IMR-90 (cell line): ENCODE results near the gene ST8SIA2.

ENCODE experiments used
- CEBPB ChIP-seq: IDR thresholded peaks from 2 replicates; pipeline ENCODE4 v1.6.1; 2012; ENCODE audit warnings: low read depth, low read length, improper control_type of control experiment
- CTCF ChIP-seq: conservative IDR thresholded peaks from 2 replicates; pipeline ENCODE4 v1.5.1; 2012; ENCODE audit warnings: mild to moderate bottlenecking, low read depth, low read length, improper control_type of control experiment
- FOS ChIP-seq: fragments of 150-350 bp; IDR thresholded peaks from 2 replicates; pipeline ENCODE4 v1.6.1; 2016; ENCODE audit warnings: low read depth, low read length
- POLR2A ChIP-seq: IDR thresholded peaks from 2 replicates; pipeline ENCODE4 v1.6.1; 2012; ENCODE audit warnings: mild to moderate bottlenecking, low read depth, low read length
- RFX5 ChIP-seq: IDR thresholded peaks from 2 replicates; pipeline ENCODE4 v1.8.0; 2012; ENCODE audit warnings: low read depth, mild to moderate bottlenecking, low read length, moderate library complexity
- SMC3 ChIP-seq: fragments of 150-350 bp; IDR thresholded peaks from 2 replicates; pipeline ENCODE4 v1.6.1; 2016; ENCODE audit warnings: low read depth, mild to moderate bottlenecking, antibody characterized with exemption, low read length, moderate library complexity

GRCh38 chr15:92415639-92416297 lies 22.1 kb downstream of the ST8SIA2 start:
- TF ChIP-seq CTCF = no peak
- no peak for TF ChIP-seq RFX5
- no peak for TF ChIP-seq CEBPB
- TF ChIP-seq FOS = no peak
- TF ChIP-seq SMC3 = no peak
- no peak for TF ChIP-seq POLR2A
